ENCODE data around the gene NF2. TPM values are rescaled to one million over a fixed set of nuclear protein-coding genes. Genes with fewer than 3 reads are reported as not detected.

The NF2 gene
- total RNA-seq, 2 experiments from 2014 or later, result 23.1 to 24.5 TPM

DNA sequence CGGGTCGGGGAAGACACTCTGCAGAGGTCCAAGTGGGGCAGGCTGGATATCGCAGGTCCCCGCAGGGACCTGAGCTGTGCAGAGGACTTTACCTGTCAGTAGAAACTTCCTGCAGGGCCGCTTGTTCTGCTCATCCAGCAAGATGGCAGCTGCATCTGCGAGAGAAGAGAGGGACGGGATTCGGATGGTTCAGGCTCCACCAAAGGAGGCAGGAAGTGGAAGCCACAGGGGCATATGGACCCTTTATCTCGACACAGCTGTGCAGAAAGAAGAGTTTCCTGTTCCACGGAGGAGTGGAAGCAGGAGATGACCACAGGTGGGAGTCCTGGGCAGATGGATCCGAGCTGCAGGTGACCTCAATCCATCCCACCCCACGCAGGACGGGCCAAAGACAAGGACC is 138.9 kb downstream of the NF2 start:
- ATAC-seq (ENCODE audit: poor library complexity), result no peak
- no peak for DNase-seq
- H3K9me3 Mint-ChIP-seq, result no peaks in the 10 kb centered on the region
- Histone ChIP-seq H3K27ac (ENCODE audit: low read depth in 1 of 2, low read length in 2 of 2) (no peak overlapping the region), H3K4me3 (ENCODE audit: low read length) (no peak overlapping the region), H3K27me3 (ENCODE audit: control insufficient read depth in 1 of 2, insufficient read depth in 2 of 2, low read length in 2 of 2) (no peaks in the 10 kb centered on the region), H3K36me3 (ENCODE audit: insufficient read depth, low read length) (peaks cover 52% of the 10 kb centered on the region), H3K4me1 (ENCODE audit: insufficient read depth, low read length) (no peaks in the 10 kb centered on the region), H3K9me3 (ENCODE audit: control insufficient read depth in 1 of 2, insufficient read depth in 1 of 2, low read length in 2 of 2) (no peaks in the 10 kb centered on the region)
- no peaks in the 10 kb centered on the region for H3K4me1 Mint-ChIP-seq (ENCODE audit: low read depth)
- TF ChIP-seq CTCF (IDR thresholded peaks at IDR 0.05), result no peak
- ChIA-PET POLR2A (interaction anchor here (0.6 kb wide), 1 partner anchor 25 kb away, joined by 3 read pairs; the partner anchor contains the start of genes UQCR10 and ZMAT5), CTCF (no interaction called here)
- no peak overlapping the region for H3K27ac Mint-ChIP-seq
- H3K27me3 Mint-ChIP-seq, result no peaks in the 10 kb centered on the region
- H3K36me3 Mint-ChIP-seq (ENCODE audit: low read depth), result peaks cover 64% of the 10 kb centered on the region
- intact Hi-C loops (cut with DNase I, micrococcal nuclease), result no loop called here
- H3K4me3 Mint-ChIP-seq, result no peak overlapping the region

- H3K36me3 Mint-ChIP-seq (ENCODE audit: low read depth), result peaks cover 71% of the 10 kb centered on the region
- Histone ChIP-seq H3K9me3 (ENCODE audit: control insufficient read depth in 1 of 2, insufficient read depth in 1 of 2, low read length in 2 of 2) (no peaks in the 10 kb centered on the region), H3K4me1 (ENCODE audit: insufficient read depth, low read length) (no peaks in the 10 kb centered on the region), H3K27me3 (ENCODE audit: control insufficient read depth in 1 of 2, insufficient read depth in 2 of 2, low read length in 2 of 2) (no peaks in the 10 kb centered on the region), H3K4me3 (ENCODE audit: low read length) (no peak overlapping the region), H3K27ac (ENCODE audit: low read depth in 1 of 2, low read length in 2 of 2) (no peak overlapping the region), H3K36me3 (ENCODE audit: insufficient read depth, low read length) (peaks cover 54% of the 10 kb centered on the region)
- ChIA-PET POLR2A (interaction anchor here (0.6 kb wide), 1 partner anchor 21 kb away, joined by 3 read pairs; no protein-coding TSS in a partner anchor), CTCF (no interaction called here)
- H3K27ac Mint-ChIP-seq, result no peak overlapping the region
- intact Hi-C loops (cut with DNase I, micrococcal nuclease), result no loop called here
- H3K4me1 Mint-ChIP-seq (ENCODE audit: low read depth), result no peaks in the 10 kb centered on the region
- H3K9me3 Mint-ChIP-seq, result no peaks in the 10 kb centered on the region
- no peak for DNase-seq
- H3K27me3 Mint-ChIP-seq, result no peaks in the 10 kb centered on the region
- no peak for TF ChIP-seq CTCF (IDR thresholded peaks at IDR 0.05)
- no peak for ATAC-seq (ENCODE audit: poor library complexity)
- no peak overlapping the region for H3K4me3 Mint-ChIP-seq
Observed at GRCh38 chr22:29744902-29745301, 141.5 kb downstream of the NF2 start.

DNA sequence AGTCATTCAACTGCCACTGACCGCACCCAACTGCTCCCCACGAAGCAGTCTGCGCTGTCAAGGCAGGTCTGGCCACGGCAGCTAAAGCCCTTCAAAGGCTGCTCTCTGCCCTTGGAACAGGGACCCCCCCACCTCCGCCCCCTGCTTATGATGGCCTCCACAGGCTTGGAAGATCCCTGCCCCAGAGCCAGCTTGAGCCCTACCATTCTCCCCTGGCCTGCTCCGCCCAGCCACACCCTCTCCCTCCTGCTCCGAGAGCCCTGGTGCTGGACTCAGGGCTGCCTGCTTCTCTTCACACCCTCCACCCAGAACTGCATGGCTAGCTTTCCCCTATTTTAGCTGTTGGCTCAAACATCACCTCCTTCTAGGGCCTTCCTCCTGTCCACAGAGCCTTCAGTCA is 144.4 kb downstream of the NF2 start:
- intact Hi-C loops (cut with DNase I, micrococcal nuclease), result no loop called here
- Histone ChIP-seq H3K9me3 (ENCODE audit: control insufficient read depth in 1 of 2, insufficient read depth in 1 of 2, low read length in 2 of 2) (no peaks in the 10 kb centered on the region), H3K4me3 (ENCODE audit: low read length) (no peak overlapping the region), H3K36me3 (ENCODE audit: insufficient read depth, low read length) (peaks cover 35% of the 10 kb centered on the region), H3K27ac (ENCODE audit: low read depth in 1 of 2, low read length in 2 of 2) (no peak overlapping the region), H3K27me3 (ENCODE audit: control insufficient read depth in 1 of 2, insufficient read depth in 2 of 2, low read length in 2 of 2) (no peaks in the 10 kb centered on the region), H3K4me1 (ENCODE audit: insufficient read depth, low read length) (peaks cover 18% of the 10 kb centered on the region)
- CTCF ChIA-PET, result no interaction called here
- Mint-ChIP-seq H3K36me3 (ENCODE audit: low read depth) (peaks cover 52% of the 10 kb centered on the region), H3K4me3 (no peak overlapping the region), H3K9me3 (no peaks in the 10 kb centered on the region), H3K27me3 (no peaks in the 10 kb centered on the region), H3K27ac (no peak overlapping the region), H3K4me1 (ENCODE audit: low read depth) (peaks cover 14% of the 10 kb centered on the region)
- POLR2A ChIA-PET, result no interaction called here
- no peak for ATAC-seq (ENCODE audit: poor library complexity)
- TF ChIP-seq CTCF (IDR thresholded peaks at IDR 0.05), result no peak
- no peak for DNase-seq

Other genes starting within 250 kb of the NF2 start
- 10 to 100 TPM; 25.6 to 26.4 TPM for gene AP1B1, start 215.1 kb upstream of the NF2 start, total RNA-seq
- gene RFPL1, start 165.1 kb upstream of the NF2 start, total RNA-seq, result not detected
- under 1 TPM; 0.05 to 0.06 TPM for gene NEFH, start 123.4 kb upstream of the NF2 start, total RNA-seq
- 10 to 100 TPM; 27.1 to 32.9 TPM for gene THOC5, start 49.9 kb upstream of the NF2 start, total RNA-seq
- 10 to 100 TPM; 17.8 to 20.5 TPM for gene NIPSNAP1, start 22.5 kb upstream of the NF2 start, total RNA-seq
- gene CABP7, start 116.4 kb downstream of the NF2 start, total RNA-seq, result under 1 TPM; 0.33 to 0.45 TPM
- 1 to 10 TPM; 5.6 to 6.6 TPM for gene ZMAT5, start 163.4 kb downstream of the NF2 start, total RNA-seq
- gene UQCR10, start 163.7 kb downstream of the NF2 start, total RNA-seq, result 10 to 100 TPM; 19.2 to 20.3 TPM
- 10 to 100 TPM; 67.1 to 68.3 TPM for gene ASCC2, start 234.6 kb downstream of the NF2 start, total RNA-seq

Measured in CD4-positive, alpha-beta T cell (primary cell).